Upper lobe of left lung (tissue), 6 donors: ENCODE results near the gene TMEM51. TPM values are rescaled to one million over a fixed set of nuclear protein-coding genes. Genes with fewer than 3 reads are reported as not detected.

Experiments used
- ATAC-seq, 2 donors: fragments of 200-7000 bp; cut with Tn5 transposase; one replicate each; pipeline ENCODE4 v1.9.1; 2022; ENCODE audit warnings: mild to moderate bottlenecking in 2 of 2, moderate library complexity in 2 of 2; ENCODE audit not compliant: low FRiP score in 2 of 2
- DNase-seq, 2 donors: peaks; one replicate each; pipeline ENCODE4 v3.0.0-alpha.2; 2019 to 2020
- H3K27ac ChIP-seq, 4 donors: fragments of 200-600 bp; sonication (generic); one replicate each; pipeline ENCODE4 v1.5.1; 2016 to 2019
- H3K27me3 ChIP-seq, 4 donors: fragments of 200-600 bp; sonication (generic); one replicate each; pipeline ENCODE4 v1.5.1; 2017 to 2019
- H3K36me3 ChIP-seq, 4 donors: fragments of 200-600 bp; sonication (generic); one replicate each; pipeline ENCODE4 v1.5.1; 2016 to 2019
- H3K4me1 ChIP-seq, 4 donors: fragments of 200-600 bp; sonication (generic); one replicate each; pipeline ENCODE4 v1.5.1; 2018 to 2019
- H3K4me3 ChIP-seq, 4 donors: fragments of 200-600 bp; sonication (generic); one replicate each; pipeline ENCODE4 v1.5.1; 2017 to 2019; ENCODE audit warnings: mild to moderate bottlenecking in 2 of 4, moderate library complexity in 1 of 4
- H3K9me3 ChIP-seq, 4 donors: fragments of 200-600 bp; sonication (generic); one replicate each; pipeline ENCODE4 v1.5.1; 2018 to 2019
- CTCF ChIP-seq, 6 experiments: fragments of 450-650 bp in 4 of 6; fragments of 200-600 bp in 2 of 6; sonication (generic) in 2 of 6; IDR thresholded peaks; one replicate each; pipeline ENCODE4 v1.5.1; 2016 to 2019; ENCODE audit warnings: antibody characterized with exemption in 6 of 6
- EP300 ChIP-seq, 4 donors: sonication (generic); formaldehyde crosslinking; IDR thresholded peaks; one replicate each; pipeline ENCODE4 v1.5.1; 2017; ENCODE audit warnings: antibody characterized with exemption in 4 of 4, control low read depth in 2 of 4
- POLR2A ChIP-seq, 4 donors: fragments of 450-650 bp; IDR thresholded peaks; one replicate each; pipeline ENCODE4 v1.5.1; 2016 to 2017; ENCODE audit warnings: antibody characterized with exemption in 4 of 4, mild to moderate bottlenecking in 2 of 4
- POLR2AphosphoS5 ChIP-seq, 2 donors: sonication (generic); formaldehyde crosslinking; IDR thresholded peaks; one replicate each; pipeline ENCODE4 v1.5.1; 2017; ENCODE audit warnings: antibody characterized with exemption in 2 of 2
- WGBS, 2 donors: methylation state at CpG; one replicate each; pipeline ENCODE4 v1.1.5; 2017 to 2018; 5-methylcytosine and 5-hydroxymethylcytosine counted together
- total RNA-seq, 6 donors: library from RNA; depleted of rRNA in 4 of 6; stranded (reverse); fragments of >200 nt in 4 of 6; gene quantifications; one replicate each; pipeline versions ENCODE4 v1.1.0 to v1.2.1, GENCODE V29; 2016 to 2021
- donor health status: DM: no; HTN: no; CAD: no; lungs with moderate emphysema.
- donor health status: DM: no; HTN: yes; CAD: no; lungs with severe emphysema.

TMEM51 gene
- total RNA-seq, 6 donors from 2014 or later, result 6.3 to 22.4 (median 14.6) TPM

GRCh38 chr1:15222653-15223303 lies 69.2 kb downstream of the TMEM51 start:
- no peak overlapping the region for H3K4me3 ChIP-seq
- TF ChIP-seq CTCF (IDR thresholded peaks at IDR 0.05), result no peak
- no peak for TF ChIP-seq POLR2A (IDR thresholded peaks at IDR 0.05)
- no peak for TF ChIP-seq POLR2AphosphoS5 (IDR thresholded peaks at IDR 0.05)
- TF ChIP-seq EP300 (IDR thresholded peaks at IDR 0.05), result no peak
- 91 to 92% methylated on average over 4 of the region's 4 CpGs for WGBS, 2 donors
- ATAC-seq (no peak), DNase-seq (no peak)
- no peak overlapping the region for H3K27ac ChIP-seq
- peaks cover 0 to 9% (median 0%) of the 10 kb centered on the region in 4 donors for H3K36me3 ChIP-seq
- H3K9me3 ChIP-seq, result no peaks in the 10 kb centered on the region
- H3K27me3 ChIP-seq, result no peaks in the 10 kb centered on the region
- peaks cover 9 to 24% (median 19%) of the 10 kb centered on the region in 4 donors for H3K4me1 ChIP-seq

GRCh38 chr1:15224259-15224869 lies 70.8 kb downstream of the TMEM51 start:
- peak in 1 of 2 donors; percentile 74 for ATAC-seq
- WGBS, 2 donors, result 77 to 79% methylated on average over 8 of the region's 8 CpGs
- H3K27me3 ChIP-seq, result no peaks in the 10 kb centered on the region

GRCh38 chr1:15224974-15225373 lies 71.4 kb downstream of the TMEM51 start:
- no peak for ATAC-seq
- Histone ChIP-seq H3K27ac (peak overlapping the region in 2 of 4 donors; percentile 29 to 52), H3K27me3 (no peaks in the 10 kb centered on the region), H3K4me3 (no peak overlapping the region), H3K36me3 (peaks cover 0 to 2% (median 0%) of the 10 kb centered on the region in 4 donors), H3K4me1 (peaks cover 0 to 9% (median 7%) of the 10 kb centered on the region in 4 donors), H3K9me3 (no peaks in the 10 kb centered on the region)
- no peak for TF ChIP-seq POLR2A (IDR thresholded peaks at IDR 0.05)
- TF ChIP-seq CTCF (IDR thresholded peaks at IDR 0.05), result no peak
- no peak for TF ChIP-seq EP300 (IDR thresholded peaks at IDR 0.05)
- no peak for TF ChIP-seq POLR2AphosphoS5 (IDR thresholded peaks at IDR 0.05)
- 76 to 77% methylated on average over 3 to 4 of the region's 4 CpGs for WGBS, 2 donors
- no peak for DNase-seq

More at GRCh38 chr1:15224259-15224869, 70.8 kb downstream of the TMEM51 start:
- H3K4me3 ChIP-seq, result no peak overlapping the region
- H3K9me3 ChIP-seq, result no peaks in the 10 kb centered on the region
- H3K27ac ChIP-seq, result peak overlapping the region in 2 of 4 donors; percentile 29 to 54
- H3K4me1 ChIP-seq, result peaks cover 0 to 9% (median 7%) of the 10 kb centered on the region in 4 donors
- peaks cover 0 to 8% (median 0%) of the 10 kb centered on the region in 4 donors for H3K36me3 ChIP-seq
- no peak for TF ChIP-seq POLR2A (IDR thresholded peaks at IDR 0.05)
- no peak for TF ChIP-seq CTCF (IDR thresholded peaks at IDR 0.05)
- TF ChIP-seq EP300 (IDR thresholded peaks at IDR 0.05), result no peak
- TF ChIP-seq POLR2AphosphoS5 (IDR thresholded peaks at IDR 0.05), result no peak
- no peak for DNase-seq

- Histone ChIP-seq H3K27ac (no peak overlapping the region), H3K36me3 (no peaks in the 10 kb centered on the region), H3K4me1 (peaks cover 0 to 9% (median 7%) of the 10 kb centered on the region in 4 donors), H3K4me3 (no peak overlapping the region), H3K9me3 (no peaks in the 10 kb centered on the region), H3K27me3 (no peaks in the 10 kb centered on the region)
- 87 to 92% methylated on average over 4 of the region's 4 CpGs for WGBS, 2 donors
- DNase-seq (no peak), ATAC-seq (no peak)
- no peak for TF ChIP-seq EP300 (IDR thresholded peaks at IDR 0.05)
- no peak for TF ChIP-seq CTCF (IDR thresholded peaks at IDR 0.05)
- TF ChIP-seq POLR2A (IDR thresholded peaks at IDR 0.05), result no peak
- TF ChIP-seq POLR2AphosphoS5 (IDR thresholded peaks at IDR 0.05), result no peak
Observed at GRCh38 chr1:15225461-15225860, 71.9 kb downstream of the TMEM51 start.
